Measurements from ENCODE around the gene SRP68. TPM values are rescaled to one million over a fixed set of nuclear protein-coding genes. Genes with fewer than 3 reads are reported as not detected.

Gene SRP68
- total RNA-seq, 4 donors from 2014 or later = 57.5 to 90.2 (median 64.2) TPM

GRCh38 chr17:75996665-75997590, 75.4 kb downstream of the SRP68 start:
- Histone ChIP-seq H3K36me3 (peaks cover 30% of the 10 kb centered on the region), H3K9me3 (no peaks in the 10 kb centered on the region), H3K4me1 (peaks cover 45% of the 10 kb centered on the region), H3K27ac (peak overlapping the region; percentile 89), H3K27me3 (no peaks in the 10 kb centered on the region), H3K4me3 (no peak overlapping the region)
- no peak for DNase-seq (ENCODE audit: low spot score in 2 of 2)
- TF ChIP-seq CTCF (IDR thresholded peaks at IDR 0.05) (no peak), EP300 (IDR thresholded peaks at IDR 0.05) (no peak), POLR2AphosphoS5 (IDR thresholded peaks at IDR 0.05) (no peak), POLR2A (IDR thresholded peaks at IDR 0.05) (no peak)
- WGBS = 25% methylated on average over 18 of the region's 18 CpGs

- Histone ChIP-seq H3K4me1 (peaks cover 34% of the 10 kb centered on the region), H3K36me3 (peaks cover 32% of the 10 kb centered on the region), H3K27ac (no peak overlapping the region), H3K27me3 (no peaks in the 10 kb centered on the region), H3K4me3 (no peak overlapping the region), H3K9me3 (no peaks in the 10 kb centered on the region)
- TF ChIP-seq POLR2AphosphoS5 (IDR thresholded peaks at IDR 0.05) = no peak
- TF ChIP-seq POLR2A (IDR thresholded peaks at IDR 0.05) = no peak
- no peak for TF ChIP-seq EP300 (IDR thresholded peaks at IDR 0.05)
- TF ChIP-seq CTCF (IDR thresholded peaks at IDR 0.05) = no peak
- WGBS = 85% methylated on average over 7 of the region's 7 CpGs
- DNase-seq (ENCODE audit: low spot score in 2 of 2) = no peak
Observed at GRCh38 chr17:75995385-75995925, 76.9 kb downstream of the SRP68 start.

- H3K4me3 ChIP-seq = no peak overlapping the region
- H3K27me3 ChIP-seq = no peaks in the 10 kb centered on the region
- H3K9me3 ChIP-seq = no peaks in the 10 kb centered on the region
- no peak for TF ChIP-seq POLR2AphosphoS5 (IDR thresholded peaks at IDR 0.05)
- no peak for TF ChIP-seq EP300 (IDR thresholded peaks at IDR 0.05)
- TF ChIP-seq CTCF (IDR thresholded peaks at IDR 0.05) = no peak
- H3K27ac ChIP-seq = no peak overlapping the region
- 91% methylated on average over 5 of the region's 5 CpGs for WGBS
- H3K4me1 ChIP-seq = peaks cover 28% of the 10 kb centered on the region
- DNase-seq (ENCODE audit: low spot score in 2 of 2) = no peak
- peaks cover 32% of the 10 kb centered on the region for H3K36me3 ChIP-seq
Observed at GRCh38 chr17:75994802-75995370, 77.4 kb downstream of the SRP68 start.

GRCh38 chr17:75991396-75991795, 80.9 kb downstream of the SRP68 start:
- Histone ChIP-seq H3K4me1 (peaks cover 3% of the 10 kb centered on the region), H3K36me3 (peaks cover 32% of the 10 kb centered on the region), H3K27ac (no peak overlapping the region), H3K27me3 (no peaks in the 10 kb centered on the region), H3K9me3 (no peaks in the 10 kb centered on the region), H3K4me3 (no peak overlapping the region)
- no peak for DNase-seq (ENCODE audit: low spot score in 2 of 2)
- TF ChIP-seq CTCF (IDR thresholded peaks at IDR 0.05) (no peak), POLR2A (IDR thresholded peaks at IDR 0.05) (no peak), EP300 (IDR thresholded peaks at IDR 0.05) (no peak), POLR2AphosphoS5 (IDR thresholded peaks at IDR 0.05) (no peak)
- WGBS = 89% methylated on average over 9 of the region's 9 CpGs

Other genes with a start within 250 kb of the SRP68 start
- gene UNC13D, start 228.1 kb downstream of the SRP68 start, total RNA-seq = 10 to 100 TPM in 1 of 4 donors, 1 to 10 TPM in 3; 5.2 to 21.0 (median 7.2) TPM
- gene WBP2, start 217.2 kb downstream of the SRP68 start, total RNA-seq = 10 to 100 TPM; 64.9 to 99.4 (median 76.9) TPM
- 10 to 100 TPM; 22.8 to 43.1 (median 27.7) TPM for gene TRIM47, start 193.9 kb downstream of the SRP68 start, total RNA-seq
- 10 to 100 TPM; 22.5 to 44.6 (median 32.1) TPM for gene TRIM65, start 175.6 kb downstream of the SRP68 start, total RNA-seq
- gene MRPL38, start 167.6 kb downstream of the SRP68 start, total RNA-seq = 100 to 1,000 TPM in 1 of 4 donors, 10 to 100 TPM in 3; 41.7 to 113 (median 50.2) TPM
- gene FBF1, start 131.5 kb downstream of the SRP68 start, total RNA-seq = 10 to 100 TPM; 17.8 to 57.5 (median 27.9) TPM
- 10 to 100 TPM; 59.6 to 89.7 (median 71.5) TPM for gene ACOX1, start 93.4 kb downstream of the SRP68 start, total RNA-seq
- 10 to 100 TPM; 20.0 to 43.6 (median 26.9) TPM for gene TEN1, start 93.3 kb downstream of the SRP68 start, total RNA-seq
- 10 to 100 TPM in 2 of 4 donors, 1 to 10 TPM in 2; 5.6 to 33.1 (median 9.6) TPM for gene CDK3, start 71.7 kb downstream of the SRP68 start, total RNA-seq
- gene EVPL, start 45.2 kb downstream of the SRP68 start, total RNA-seq = 100 to 1,000 TPM; 218 to 425 (median 274) TPM
- gene GALR2, start 2.3 kb upstream of the SRP68 start, total RNA-seq = 1 to 10 TPM in 1 of 4 donors, not detected in 3; 1.2 TPM
- not detected for gene ZACN, start 6.7 kb upstream of the SRP68 start, total RNA-seq
- 100 to 1,000 TPM in 1 of 4 donors, 10 to 100 TPM in 3; 67.4 to 108 (median 78.6) TPM for gene EXOC7, start 31.3 kb upstream of the SRP68 start, total RNA-seq
- 1 to 10 TPM; 2.1 to 3.6 (median 2.9) TPM for gene FOXJ1, start 68.7 kb upstream of the SRP68 start, total RNA-seq
- gene RNF157, start 168.0 kb upstream of the SRP68 start, total RNA-seq = 1 to 10 TPM in 3 of 4 donors, under 1 TPM in 1; 0.85 to 3.4 (median 1.3) TPM
- gene UBALD2, start 192.8 kb upstream of the SRP68 start, total RNA-seq = 10 to 100 TPM; 24.8 to 42.7 (median 35.6) TPM
- gene QRICH2, start 235.8 kb upstream of the SRP68 start, total RNA-seq = 1 to 10 TPM; 2.3 to 3.1 (median 2.7) TPM

Measured in suprapubic skin (tissue), 4 donors.